Measurements from ENCODE around the gene TUG1. TPM values are rescaled to one million over a fixed set of nuclear protein-coding genes. Genes with fewer than 3 reads are reported as not detected.

TUG1 gene
- total RNA-seq, 1 donor from 2014 or later = 114 TPM

GRCh38 chr22:30946354-30946753 lies 22.7 kb upstream of the TUG1 start:
- no peak overlapping the region for H3K27ac Mint-ChIP-seq (ENCODE audit: unreplicated experiment)
- TF ChIP-seq CTCF (conservative IDR thresholded peaks at IDR 0.05) = no peak
- H3K27me3 Mint-ChIP-seq (ENCODE audit: low read depth) = no peaks in the 10 kb centered on the region
- no peak overlapping the region for H3K4me3 Mint-ChIP-seq
- H3K4me1 Mint-ChIP-seq = peaks cover 5% of the 10 kb centered on the region
- no peak for DNase-seq (ENCODE audit: low read depth, low spot score)
- H3K9me3 Mint-ChIP-seq = no peaks in the 10 kb centered on the region
- H3K36me3 Mint-ChIP-seq (ENCODE audit: low read depth) = peaks cover 46% of the 10 kb centered on the region

GRCh38 chr22:30947173-30947815 lies 21.8 kb upstream of the TUG1 start:
- Mint-ChIP-seq H3K27me3 (ENCODE audit: low read depth) (no peaks in the 10 kb centered on the region), H3K9me3 (no peaks in the 10 kb centered on the region), H3K4me3 (no peak overlapping the region), H3K4me1 (peaks cover 5% of the 10 kb centered on the region), H3K36me3 (ENCODE audit: low read depth) (peaks cover 41% of the 10 kb centered on the region), H3K27ac (ENCODE audit: unreplicated experiment) (no peak overlapping the region)
- no peak for TF ChIP-seq CTCF (conservative IDR thresholded peaks at IDR 0.05)
- peak; percentile 34 for DNase-seq (ENCODE audit: low read depth, low spot score)

- no peak overlapping the region for H3K4me3 Mint-ChIP-seq
- H3K4me1 Mint-ChIP-seq = peaks cover 5% of the 10 kb centered on the region
- H3K27me3 Mint-ChIP-seq (ENCODE audit: low read depth) = no peaks in the 10 kb centered on the region
- H3K27ac Mint-ChIP-seq (ENCODE audit: unreplicated experiment) = no peak overlapping the region
- DNase-seq (ENCODE audit: low read depth, low spot score) = no peak
- TF ChIP-seq CTCF (conservative IDR thresholded peaks at IDR 0.05) = peak; percentile 70
- peaks cover 41% of the 10 kb centered on the region for H3K36me3 Mint-ChIP-seq (ENCODE audit: low read depth)
- no peaks in the 10 kb centered on the region for H3K9me3 Mint-ChIP-seq
Measured at GRCh38 chr22:30947816-30948454, 21.1 kb upstream of the TUG1 start.

- no peaks in the 10 kb centered on the region for H3K9me3 Mint-ChIP-seq
- no peak overlapping the region for H3K27ac Mint-ChIP-seq (ENCODE audit: unreplicated experiment)
- no peak for TF ChIP-seq CTCF (conservative IDR thresholded peaks at IDR 0.05)
- DNase-seq (ENCODE audit: low read depth, low spot score) = no peak
- H3K4me1 Mint-ChIP-seq = peaks cover 5% of the 10 kb centered on the region
- H3K4me3 Mint-ChIP-seq = no peak overlapping the region
- no peaks in the 10 kb centered on the region for H3K27me3 Mint-ChIP-seq (ENCODE audit: low read depth)
- H3K36me3 Mint-ChIP-seq (ENCODE audit: low read depth) = peaks cover 41% of the 10 kb centered on the region
Measured at GRCh38 chr22:30948930-30949342, 20.1 kb upstream of the TUG1 start.

GRCh38 chr22:30949934-30950660 lies 19.0 kb upstream of the TUG1 start:
- Mint-ChIP-seq H3K4me3 (no peak overlapping the region), H3K27ac (ENCODE audit: unreplicated experiment) (no peak overlapping the region), H3K27me3 (ENCODE audit: low read depth) (no peaks in the 10 kb centered on the region), H3K9me3 (no peaks in the 10 kb centered on the region), H3K4me1 (peaks cover 5% of the 10 kb centered on the region), H3K36me3 (ENCODE audit: low read depth) (peaks cover 29% of the 10 kb centered on the region)
- no peak for TF ChIP-seq CTCF (conservative IDR thresholded peaks at IDR 0.05)
- DNase-seq (ENCODE audit: low read depth, low spot score) = no peak
